Measurements from ENCODE around the gene LNX1. TPM values are rescaled to one million over a fixed set of nuclear protein-coding genes. Genes with fewer than 3 reads are reported as not detected.

The LNX1 gene
- total RNA-seq, 1 experiment from 2014 or later, result 3.3 TPM

- TF ChIP-seq, protein P1, sequence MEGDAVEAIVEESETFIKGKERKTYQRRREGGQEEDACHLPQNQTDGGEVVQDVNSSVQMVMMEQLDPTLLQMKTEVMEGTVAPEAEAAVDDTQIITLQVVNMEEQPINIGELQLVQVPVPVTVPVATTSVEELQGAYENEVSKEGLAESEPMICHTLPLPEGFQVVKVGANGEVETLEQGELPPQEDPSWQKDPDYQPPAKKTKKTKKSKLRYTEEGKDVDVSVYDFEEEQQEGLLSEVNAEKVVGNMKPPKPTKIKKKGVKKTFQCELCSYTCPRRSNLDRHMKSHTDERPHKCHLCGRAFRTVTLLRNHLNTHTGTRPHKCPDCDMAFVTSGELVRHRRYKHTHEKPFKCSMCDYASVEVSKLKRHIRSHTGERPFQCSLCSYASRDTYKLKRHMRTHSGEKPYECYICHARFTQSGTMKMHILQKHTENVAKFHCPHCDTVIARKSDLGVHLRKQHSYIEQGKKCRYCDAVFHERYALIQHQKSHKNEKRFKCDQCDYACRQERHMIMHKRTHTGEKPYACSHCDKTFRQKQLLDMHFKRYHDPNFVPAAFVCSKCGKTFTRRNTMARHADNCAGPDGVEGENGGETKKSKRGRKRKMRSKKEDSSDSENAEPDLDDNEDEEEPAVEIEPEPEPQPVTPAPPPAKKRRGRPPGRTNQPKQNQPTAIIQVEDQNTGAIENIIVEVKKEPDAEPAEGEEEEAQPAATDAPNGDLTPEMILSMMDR (IDR thresholded peaks at IDR 0.05 in 2 of 3, conservative IDR thresholded peaks at IDR 0.05 in 1 of 3; ENCODE audit: borderline replicate concordance in 1 of 3, insufficient read depth in 1 of 3, low read depth in 2 of 3, low read length in 2 of 3), result no peak
- TF ChIP-seq EZH2 (IDR thresholded peaks at IDR 0.05) (no peak), JUND (IDR thresholded peaks at IDR 0.05) (no peak), ZNF274 (IDR thresholded peaks at IDR 0.05; ENCODE audit: low read depth, low read length) (no peak), ELF1 (IDR thresholded peaks at IDR 0.05; ENCODE audit: borderline replicate concordance, low read depth) (no peak), EZH2phosphoT487 (IDR thresholded peaks at IDR 0.05; ENCODE audit: borderline replicate concordance) (no peak)
Measured at GRCh38 chr4:53483250-53483649, 108.0 kb downstream of the LNX1 start (continued).

- BruUV-seq (replicated peaks), result no TSS peak
- Histone ChIP-seq H4K20me1 (ENCODE audit: insufficient read depth) (no peaks in the 10 kb centered on the region), H3K79me2 (ENCODE audit: insufficient read depth, low read length) (no peaks in the 10 kb centered on the region), H3K9me2 (ENCODE audit: insufficient read depth) (no peaks in the 10 kb centered on the region), H3K27me3 (ENCODE audit: insufficient read depth, low read length) (peaks cover 4% of the 10 kb centered on the region; the same call in 1 of the 2 replicates), H3K4me3 (replicated peaks in 1 of 2; ENCODE audit: low read depth in 1 of 2, low read length in 2 of 2) (no peak overlapping the region), H3K27ac (ENCODE audit: low read depth, low read length) (no peak overlapping the region), H3K9ac (ENCODE audit: low read length) (no peak overlapping the region), H3K4me2 (ENCODE audit: low read length) (no peak overlapping the region), H2AFZ (ENCODE audit: low read depth, low read length, poor library complexity, severe bottlenecking) (no peak overlapping the region), H3K36me3 (ENCODE audit: control insufficient read depth in 1 of 2, insufficient read depth in 2 of 2, low read length in 2 of 2) (no peaks in the 10 kb centered on the region), H3K9me3 (ENCODE audit: control insufficient read depth in 1 of 2, insufficient read depth in 1 of 2, low read depth in 1 of 2, low read length in 2 of 2) (no peaks in the 10 kb centered on the region), H3K4me1 (ENCODE audit: control insufficient read depth in 1 of 2, insufficient read depth in 2 of 2, low read length in 2 of 2) (peaks cover 0 to 13% of the 10 kb centered on the region in 2 experiments; a peak in 2 of 4 replicates)
- ChIA-PET CTCF (no interaction called here), POLR2A (no interaction called here), RAD21 (ENCODE audit: low non-redundant PET in 1 of 2, low total read pairs in 2 of 2, uncharacterized antibody in 2 of 2, unreplicated experiment in 2 of 2) (no interaction called here)
- no peak for DNase-seq (ENCODE audit: low read depth, low spot score)
- ATAC-seq, result no peak
- no peak for TF ChIP-seq JUND (IDR thresholded peaks at IDR 0.05)
- TF ChIP-seq ZBTB33 (IDR thresholded peaks at IDR 0.05; ENCODE audit: extremely low read depth, insufficient replicate concordance, low read length), result no peak
- TF ChIP-seq TCF7L2 (IDR thresholded peaks at IDR 0.05; ENCODE audit: borderline replicate concordance, extremely low read depth, insufficient read depth, insufficient read length), result no peak
- TF ChIP-seq ATF3 (IDR thresholded peaks at IDR 0.05), result no peak
- TF ChIP-seq SRF (IDR thresholded peaks at IDR 0.05; ENCODE audit: low read depth), result no peak
- no peak for TF ChIP-seq YY1 (IDR thresholded peaks at IDR 0.05; ENCODE audit: extremely low read depth, insufficient replicate concordance, low read depth, low read length)
- intact Hi-C loops (cut with micrococcal nuclease), result no loop called here
Measured at GRCh38 chr4:53481586-53481985, 109.7 kb downstream of the LNX1 start.

All from HCT116 (cell line).